ENCODE data around the gene EGFLAM. TPM values are rescaled to one million over a fixed set of nuclear protein-coding genes. Genes with fewer than 3 reads are reported as not detected.

Gene EGFLAM
- total RNA-seq, 4 donors from 2014 or later = 0.41 to 1.9 TPM; not detected in 2

- H3K36me3 ChIP-seq = no peaks in the 10 kb centered on the region
- no peaks in the 10 kb centered on the region for H3K27me3 ChIP-seq
- 49 to 53% methylated on average over 4 of the region's 4 CpGs for WGBS, 2 donors (ENCODE audit: low coverage in 1 of 2)
- no peaks in the 10 kb centered on the region for H3K4me1 ChIP-seq
- no peak overlapping the region for H3K27ac ChIP-seq
- DNase-seq = no peak
- in situ Hi-C loops (cut with MboI; ENCODE audit: low pct_ligation_motif_present in 1 of 4, low pct_unique_long_range_greater_than_20kb in 1 of 4, low sequenced_read_pairs in 3 of 4) = loop anchor here in 1 of 4 donors (25.0 kb wide), 1 partner anchor 388 kb away; no protein-coding TSS in a partner anchor
- no peak overlapping the region for H3K4me3 ChIP-seq
- TF ChIP-seq POLR2A (IDR thresholded peaks at IDR 0.05) = no peak
- no peak for TF ChIP-seq POLR2AphosphoS5 (IDR thresholded peaks at IDR 0.05)
- no peak for TF ChIP-seq CTCF (IDR thresholded peaks at IDR 0.05)
- no peak for TF ChIP-seq EP300 (IDR thresholded peaks at IDR 0.05; ENCODE audit: low read depth)
- intact Hi-C loops (cut with DNase I; ENCODE audit: low total_unique reads) = no loop called here
- H3K9me3 ChIP-seq = no peaks in the 10 kb centered on the region
These were observed 166.0 kb downstream of the EGFLAM start for GRCh38 chr5:38424148-38425060.

- Histone ChIP-seq H3K9me3 (no peaks in the 10 kb centered on the region), H3K36me3 (no peaks in the 10 kb centered on the region), H3K4me1 (no peaks in the 10 kb centered on the region), H3K27ac (no peak overlapping the region), H3K27me3 (no peaks in the 10 kb centered on the region), H3K4me3 (no peak overlapping the region)
- in situ Hi-C loops (cut with MboI; ENCODE audit: low pct_ligation_motif_present in 1 of 4, low pct_unique_long_range_greater_than_20kb in 1 of 4, low sequenced_read_pairs in 3 of 4) = loop anchor here in 1 of 4 donors (25.0 kb wide), 1 partner anchor 386 kb away; no protein-coding TSS in a partner anchor
- intact Hi-C loops (cut with DNase I; ENCODE audit: low total_unique reads) = no loop called here
- TF ChIP-seq POLR2A (IDR thresholded peaks at IDR 0.05) (no peak), CTCF (IDR thresholded peaks at IDR 0.05) (no peak), POLR2AphosphoS5 (IDR thresholded peaks at IDR 0.05) (no peak), EP300 (IDR thresholded peaks at IDR 0.05; ENCODE audit: low read depth) (no peak)
- DNase-seq = no peak
- 60 to 63% methylated on average over 1 of the region's 1 CpG for WGBS, 2 donors (ENCODE audit: low coverage in 1 of 2)
These were observed 168.1 kb downstream of the EGFLAM start for GRCh38 chr5:38426490-38426889.

- H3K4me1 ChIP-seq = no peaks in the 10 kb centered on the region
- no peaks in the 10 kb centered on the region for H3K9me3 ChIP-seq
- 59 to 77% methylated on average over 3 to 9 of the region's 9 CpGs for WGBS, 2 donors (ENCODE audit: low coverage in 1 of 2)
- TF ChIP-seq POLR2A (IDR thresholded peaks at IDR 0.05) (no peak), CTCF (IDR thresholded peaks at IDR 0.05) (no peak), POLR2AphosphoS5 (IDR thresholded peaks at IDR 0.05) (no peak), EP300 (IDR thresholded peaks at IDR 0.05; ENCODE audit: low read depth) (no peak)
- no peaks in the 10 kb centered on the region for H3K27me3 ChIP-seq
- no peak overlapping the region for H3K4me3 ChIP-seq
- in situ Hi-C loops (cut with MboI; ENCODE audit: low pct_ligation_motif_present in 1 of 4, low pct_unique_long_range_greater_than_20kb in 1 of 4, low sequenced_read_pairs in 3 of 4) = loop anchor here in 1 of 4 donors (25.0 kb wide), 1 partner anchor 385 kb away; no protein-coding TSS in a partner anchor
- intact Hi-C loops (cut with DNase I; ENCODE audit: low total_unique reads) = no loop called here
- H3K27ac ChIP-seq = no peak overlapping the region
- no peak for DNase-seq
- H3K36me3 ChIP-seq = no peaks in the 10 kb centered on the region
These were observed 168.9 kb downstream of the EGFLAM start for GRCh38 chr5:38426986-38427950.
